Right atrium auricular region (tissue), 2 donors: Measurements from ENCODE around the gene KLK5. TPM values are rescaled to one million over a fixed set of nuclear protein-coding genes. Genes with fewer than 3 reads are reported as not detected.
"Not testable (repeated sequence)": the region's sequence is repeated elsewhere in the genome, so short reads cannot be mapped to it uniquely, and the experiment has no call there.

Source experiments
- DNase-seq: peaks from one replicate; pipeline ENCODE4 v3.0.0-alpha.2; 2019; ENCODE audit warnings: low spot score
- H3K27ac ChIP-seq, 2 donors: fragments of 200-600 bp; sonication (generic); 1 replicate in 1 of 2; 2 replicates in 1 of 2; pipeline ENCODE4 v1.5.1; 2016 to 2019
- H3K27me3 ChIP-seq, 2 donors: fragments of 200-600 bp; sonication (generic); one replicate each; pipeline versions ENCODE4 v1.5.1 to v1.6.0; 2017 to 2019
- H3K36me3 ChIP-seq: fragments of 200-600 bp; sonication (generic); one replicate; pipeline ENCODE4 v1.5.1; 2016
- H3K4me1 ChIP-seq, 2 donors: fragments of 200-600 bp; sonication (generic); one replicate each; pipeline versions ENCODE4 v1.5.1 to v1.6.0; 2017 to 2019
- H3K4me3 ChIP-seq, 2 donors: fragments of 200-600 bp; sonication (generic); 1 replicate in 1 of 2; 2 replicates in 1 of 2; pipeline ENCODE4 v1.5.1; 2017 to 2019; ENCODE audit warnings: mild to moderate bottlenecking in 1 of 2, moderate library complexity in 1 of 2
- H3K9me3 ChIP-seq, 2 donors: fragments of 200-600 bp; sonication (generic); one replicate each; pipeline ENCODE4 v1.5.1; 2019
- total RNA-seq, 2 donors: library from RNA; depleted of rRNA; stranded (reverse); fragments of >200 nt; gene quantifications; one replicate each; pipeline ENCODE4 v1.1.0, GENCODE V29; 2016
- TF ChIP-seq, protein P1 (sequence below), 2 donors: fragments of 200-600 bp; sonication (generic); IDR thresholded peaks; one replicate each; pipeline ENCODE4 v1.5.1; 2019; ENCODE audit warnings: antibody characterized with exemption in 2 of 2

KLK5 gene
- total RNA-seq, 2 donors from 2014 or later = 2.6 to 3.1 TPM

DNA sequence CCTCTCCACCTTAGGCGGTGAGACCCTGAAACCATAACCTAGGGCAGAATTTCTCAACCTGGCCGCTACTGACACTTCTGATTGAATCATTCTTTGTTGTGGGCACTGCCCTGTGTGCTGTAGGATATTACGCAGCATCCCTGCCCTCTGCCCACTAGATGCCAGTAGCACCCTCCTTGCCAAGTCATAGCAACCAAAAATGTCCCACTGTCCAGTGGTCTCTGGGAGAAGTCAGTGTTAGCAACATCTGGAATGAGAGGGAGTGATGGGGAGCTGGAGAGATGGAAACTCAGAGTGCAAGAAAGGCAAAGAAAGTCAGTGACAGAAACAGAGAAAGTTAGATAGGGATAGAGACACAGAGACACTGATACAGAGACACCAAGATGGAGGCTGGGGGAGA, 55.2 kb downstream of the KLK5 start:
- Histone ChIP-seq H3K27ac (no peak overlapping the region), H3K27me3 (no peaks in the 10 kb centered on the region), H3K9me3 (no peaks in the 10 kb centered on the region), H3K4me3 (no peak overlapping the region), H3K4me1 (no peaks in the 10 kb centered on the region), H3K36me3 (no peaks in the 10 kb centered on the region)
- TF ChIP-seq, protein P1, sequence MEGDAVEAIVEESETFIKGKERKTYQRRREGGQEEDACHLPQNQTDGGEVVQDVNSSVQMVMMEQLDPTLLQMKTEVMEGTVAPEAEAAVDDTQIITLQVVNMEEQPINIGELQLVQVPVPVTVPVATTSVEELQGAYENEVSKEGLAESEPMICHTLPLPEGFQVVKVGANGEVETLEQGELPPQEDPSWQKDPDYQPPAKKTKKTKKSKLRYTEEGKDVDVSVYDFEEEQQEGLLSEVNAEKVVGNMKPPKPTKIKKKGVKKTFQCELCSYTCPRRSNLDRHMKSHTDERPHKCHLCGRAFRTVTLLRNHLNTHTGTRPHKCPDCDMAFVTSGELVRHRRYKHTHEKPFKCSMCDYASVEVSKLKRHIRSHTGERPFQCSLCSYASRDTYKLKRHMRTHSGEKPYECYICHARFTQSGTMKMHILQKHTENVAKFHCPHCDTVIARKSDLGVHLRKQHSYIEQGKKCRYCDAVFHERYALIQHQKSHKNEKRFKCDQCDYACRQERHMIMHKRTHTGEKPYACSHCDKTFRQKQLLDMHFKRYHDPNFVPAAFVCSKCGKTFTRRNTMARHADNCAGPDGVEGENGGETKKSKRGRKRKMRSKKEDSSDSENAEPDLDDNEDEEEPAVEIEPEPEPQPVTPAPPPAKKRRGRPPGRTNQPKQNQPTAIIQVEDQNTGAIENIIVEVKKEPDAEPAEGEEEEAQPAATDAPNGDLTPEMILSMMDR (IDR thresholded peaks at IDR 0.05) = no peak
- no peak for DNase-seq

GRCh38 chr19:50897191-50897607, 55.6 kb downstream of the KLK5 start:
- H3K27me3 ChIP-seq = no peaks in the 10 kb centered on the region
- H3K4me1 ChIP-seq = no peaks in the 10 kb centered on the region
- DNase-seq = no peak
- no peaks in the 10 kb centered on the region for H3K36me3 ChIP-seq
- no peaks in the 10 kb centered on the region for H3K9me3 ChIP-seq
- H3K4me3 ChIP-seq = no peak overlapping the region
- H3K27ac ChIP-seq = no peak overlapping the region
- TF ChIP-seq, protein P1 (IDR thresholded peaks at IDR 0.05) = no peak

DNA sequence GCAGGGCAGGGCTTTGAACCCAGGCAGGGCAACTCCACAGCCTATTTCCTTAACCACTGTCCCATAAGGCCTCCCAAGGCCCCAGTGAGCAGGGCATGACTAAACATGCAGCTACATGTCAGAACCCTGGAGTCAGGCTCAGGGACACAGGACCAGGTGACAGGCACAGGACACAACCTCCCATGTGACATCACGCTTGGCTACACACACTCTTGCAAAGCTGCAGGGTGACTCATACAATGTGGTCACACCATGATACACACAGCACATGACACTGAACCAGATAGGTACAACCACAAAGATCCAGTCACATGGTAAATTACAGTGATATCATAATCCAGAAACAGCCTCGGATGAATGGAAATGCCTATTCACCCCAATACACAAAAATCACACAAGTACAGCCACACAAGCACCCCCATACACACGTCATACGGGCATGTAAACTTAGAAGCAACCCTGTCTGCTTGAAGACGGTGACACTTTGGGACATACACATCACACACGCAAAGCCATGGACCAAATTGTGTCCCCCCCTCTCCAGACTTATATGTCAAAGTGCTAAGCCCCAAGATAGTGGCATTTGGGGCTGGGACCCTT, 56.1 kb downstream of the KLK5 start:
- no peaks in the 10 kb centered on the region for H3K4me1 ChIP-seq
- no peak overlapping the region for H3K27ac ChIP-seq
- TF ChIP-seq, protein P1 (IDR thresholded peaks at IDR 0.05) = no peak
- no peak for DNase-seq
- no peaks in the 10 kb centered on the region for H3K9me3 ChIP-seq
- H3K36me3 ChIP-seq = no peaks in the 10 kb centered on the region
- no peaks in the 10 kb centered on the region for H3K27me3 ChIP-seq
- H3K4me3 ChIP-seq = no peak overlapping the region

DNA sequence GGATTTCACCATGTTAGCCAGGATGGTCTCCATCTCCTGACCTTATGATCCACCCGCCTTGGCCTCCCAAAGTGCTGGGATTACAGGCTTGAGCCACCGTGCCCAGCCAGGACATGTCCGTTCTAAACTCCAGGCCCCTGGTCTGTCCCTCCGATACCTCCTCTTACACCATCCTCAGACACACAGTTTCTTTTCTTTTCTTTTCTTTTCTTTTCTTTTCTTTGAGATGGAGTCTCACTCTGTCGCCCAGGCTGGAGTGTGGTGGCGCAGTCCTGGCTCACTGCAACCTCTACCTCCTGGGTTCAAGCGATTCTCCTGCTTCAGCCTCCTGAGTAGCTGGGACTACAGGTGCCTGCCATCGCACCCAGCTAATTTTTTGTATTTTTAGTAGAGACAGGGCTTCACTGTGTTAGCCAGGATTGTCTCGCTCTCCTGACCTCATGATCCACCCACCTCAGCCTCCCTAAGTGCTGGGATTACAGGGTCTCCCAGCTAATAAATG, 56.7 kb downstream of the KLK5 start:
- DNase-seq, H3K27ac ChIP-seq, H3K27me3 ChIP-seq, H3K4me1 ChIP-seq, H3K4me3 ChIP-seq, H3K9me3 ChIP-seq, H3K36me3 ChIP-seq: not testable (repeated sequence)

- H3K36me3 ChIP-seq = no peaks in the 10 kb centered on the region
- TF ChIP-seq, protein P1 (IDR thresholded peaks at IDR 0.05) = no peak
- no peak overlapping the region for H3K4me3 ChIP-seq
- H3K27me3 ChIP-seq = no peaks in the 10 kb centered on the region
- no peak overlapping the region for H3K27ac ChIP-seq
- no peaks in the 10 kb centered on the region for H3K9me3 ChIP-seq
- DNase-seq = no peak
- no peaks in the 10 kb centered on the region for H3K4me1 ChIP-seq
These were observed 58.1 kb downstream of the KLK5 start for GRCh38 chr19:50894478-50895356.

Other genes with a start within 250 kb of the KLK5 start
- gene SHANK1, start 233.2 kb downstream of the KLK5 start, total RNA-seq = 1 to 10 TPM in 1 of 2 donors, under 1 TPM in 1; 0.56 to 1.8 TPM
- 10 to 100 TPM; 10.3 to 13.8 TPM for gene CLEC11A, start 229.7 kb downstream of the KLK5 start, total RNA-seq
- not detected for gene GPR32, start 182.6 kb downstream of the KLK5 start, total RNA-seq
- not detected for gene ACP4, start 162.6 kb downstream of the KLK5 start, total RNA-seq
- under 1 TPM in 1 of 2 donors, not detected in 1; 0.51 TPM for gene KLK1, start 129.3 kb downstream of the KLK5 start, total RNA-seq
- gene KLK15, start 119.5 kb downstream of the KLK5 start, total RNA-seq = not detected
- not detected for gene KLK3, start 98.1 kb downstream of the KLK5 start, total RNA-seq
- not detected for gene KLK2, start 79.6 kb downstream of the KLK5 start, total RNA-seq
- gene KLK4, start 41.6 kb downstream of the KLK5 start, total RNA-seq = not detected
- not detected for gene KLK6, start 16.6 kb upstream of the KLK5 start, total RNA-seq
- gene KLK7, start 30.9 kb upstream of the KLK5 start, total RNA-seq = 1 to 10 TPM; 1.5 to 1.6 TPM
- 1 to 10 TPM in 1 of 2 donors, not detected in 1; 2.9 TPM for gene KLK8, start 48.6 kb upstream of the KLK5 start, total RNA-seq
- 1 to 10 TPM in 1 of 2 donors, not detected in 1; 4.5 TPM for gene KLK10, start 66.7 kb upstream of the KLK5 start, total RNA-seq
- gene KLK11, start 73.6 kb upstream of the KLK5 start, total RNA-seq = 10 to 100 TPM; 12.5 to 24.4 TPM
- gene KLK12, start 82.0 kb upstream of the KLK5 start, total RNA-seq = not detected
- not detected for gene KLK13, start 112.1 kb upstream of the KLK5 start, total RNA-seq
- gene KLK14, start 129.8 kb upstream of the KLK5 start, total RNA-seq = under 1 TPM in 1 of 2 donors, not detected in 1; 0.35 TPM
- 1 to 10 TPM; 4.8 to 7.7 TPM for gene CTU1, start 155.4 kb upstream of the KLK5 start, total RNA-seq
- gene SIGLEC9, start 171.9 kb upstream of the KLK5 start, total RNA-seq = 1 to 10 TPM; 1.5 to 7.4 TPM
- gene SIGLEC7, start 189.3 kb upstream of the KLK5 start, total RNA-seq = 1 to 10 TPM in 1 of 2 donors, under 1 TPM in 1; 0.26 to 1.7 TPM